Epithelial cell of esophagus (primary cell): ENCODE results near the gene ZBTB4.

Experiments
- DNase-seq: peaks from one replicate; pipeline ENCODE4 v3.0.0; 2010; ENCODE audit warnings: low read depth
- H3K4me3 ChIP-seq: 2 replicates; pipeline ENCODE4 v1.5.1; 2011; ENCODE audit warnings: mild to moderate bottlenecking, low read length, control low read depth
- TF ChIP-seq, protein P1 (sequence below): IDR thresholded peaks from 2 replicates; pipeline ENCODE4 v1.5.1; 2011; ENCODE audit warnings: low read depth, mild to moderate bottlenecking, low read length, control low read depth, inconsistent platforms; ENCODE audit not compliant: insufficient read depth; ENCODE audit errors: missing control alignments

The ZBTB4 gene

GRCh38 chr17:7468804-7469389 is 10.5 kb downstream of the ZBTB4 start:
- H3K4me3 ChIP-seq: no peak overlapping the region
- no peak for DNase-seq
- TF ChIP-seq, protein P1, sequence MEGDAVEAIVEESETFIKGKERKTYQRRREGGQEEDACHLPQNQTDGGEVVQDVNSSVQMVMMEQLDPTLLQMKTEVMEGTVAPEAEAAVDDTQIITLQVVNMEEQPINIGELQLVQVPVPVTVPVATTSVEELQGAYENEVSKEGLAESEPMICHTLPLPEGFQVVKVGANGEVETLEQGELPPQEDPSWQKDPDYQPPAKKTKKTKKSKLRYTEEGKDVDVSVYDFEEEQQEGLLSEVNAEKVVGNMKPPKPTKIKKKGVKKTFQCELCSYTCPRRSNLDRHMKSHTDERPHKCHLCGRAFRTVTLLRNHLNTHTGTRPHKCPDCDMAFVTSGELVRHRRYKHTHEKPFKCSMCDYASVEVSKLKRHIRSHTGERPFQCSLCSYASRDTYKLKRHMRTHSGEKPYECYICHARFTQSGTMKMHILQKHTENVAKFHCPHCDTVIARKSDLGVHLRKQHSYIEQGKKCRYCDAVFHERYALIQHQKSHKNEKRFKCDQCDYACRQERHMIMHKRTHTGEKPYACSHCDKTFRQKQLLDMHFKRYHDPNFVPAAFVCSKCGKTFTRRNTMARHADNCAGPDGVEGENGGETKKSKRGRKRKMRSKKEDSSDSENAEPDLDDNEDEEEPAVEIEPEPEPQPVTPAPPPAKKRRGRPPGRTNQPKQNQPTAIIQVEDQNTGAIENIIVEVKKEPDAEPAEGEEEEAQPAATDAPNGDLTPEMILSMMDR: no peak

- DNase-seq: no peak
- no peak overlapping the region for H3K4me3 ChIP-seq
- TF ChIP-seq, protein P1: no peak
These were observed 11.1 kb downstream of the ZBTB4 start for GRCh38 chr17:7468290-7468689.

DNA sequence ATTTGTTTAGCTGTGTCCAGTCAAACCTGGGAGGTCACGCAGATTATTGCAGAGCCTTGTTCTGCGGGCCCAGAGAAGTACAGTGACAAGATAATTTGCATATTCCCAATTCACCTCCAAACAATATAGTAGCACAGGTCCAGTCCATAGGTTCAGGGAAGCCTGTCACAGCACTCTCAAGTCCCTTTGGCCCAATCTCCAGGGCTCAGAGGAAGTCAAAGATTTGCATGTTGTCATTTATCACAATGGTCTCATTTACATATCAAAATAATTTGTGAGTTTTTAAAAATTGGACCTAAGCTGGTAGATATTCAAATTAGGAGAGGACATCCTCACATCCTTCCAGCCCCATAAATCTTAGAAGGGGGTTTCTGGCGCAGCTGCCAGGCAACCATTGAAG is 11.9 kb downstream of the ZBTB4 start:
- TF ChIP-seq, protein P1: no peak
- DNase-seq: no peak
- no peak overlapping the region for H3K4me3 ChIP-seq

DNA sequence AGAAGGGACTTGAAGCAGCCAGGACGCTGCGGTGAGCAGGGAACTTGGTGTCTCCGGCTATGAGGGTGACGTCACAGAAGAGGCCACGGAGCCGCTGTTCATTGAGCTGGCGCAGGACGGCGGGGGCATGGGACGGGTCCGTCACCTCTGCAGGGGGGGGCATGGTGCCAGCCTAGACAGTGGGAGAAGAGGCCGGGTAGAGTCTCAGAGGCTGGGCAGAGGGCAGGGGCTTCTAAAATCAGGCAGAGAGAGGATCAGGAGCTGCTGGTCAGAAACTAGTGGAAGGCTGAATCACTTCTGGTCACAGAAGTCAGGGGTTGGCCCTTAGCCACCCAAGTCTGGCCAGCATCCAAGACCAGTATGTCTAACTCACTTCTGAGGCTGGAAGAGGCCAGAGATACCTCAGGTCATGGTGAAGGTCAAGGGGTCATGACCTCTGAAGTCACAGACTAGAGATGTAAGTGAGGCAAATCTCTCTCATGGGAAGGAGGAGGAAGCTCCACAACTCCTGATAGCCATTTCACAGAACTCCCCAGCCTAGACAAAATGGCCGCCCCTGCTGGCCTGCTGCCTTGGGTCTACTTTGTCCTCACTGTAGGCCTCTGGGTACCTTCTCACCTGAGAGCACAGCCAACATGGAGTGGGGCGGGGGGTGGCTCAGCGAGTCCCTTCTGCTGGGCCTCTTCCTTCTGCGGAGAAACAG is 12.6 kb downstream of the ZBTB4 start:
- DNase-seq: no peak
- H3K4me3 ChIP-seq: no peak overlapping the region
- TF ChIP-seq, protein P1: no peak

- no peak for DNase-seq
- TF ChIP-seq, protein P1: no peak
- H3K4me3 ChIP-seq: no peak overlapping the region
These were observed 13.2 kb downstream of the ZBTB4 start for GRCh38 chr17:7466318-7466638.

GRCh38 chr17:7465597-7466275 is 13.7 kb downstream of the ZBTB4 start:
- TF ChIP-seq, protein P1: no peak
- no peak overlapping the region for H3K4me3 ChIP-seq

DNA sequence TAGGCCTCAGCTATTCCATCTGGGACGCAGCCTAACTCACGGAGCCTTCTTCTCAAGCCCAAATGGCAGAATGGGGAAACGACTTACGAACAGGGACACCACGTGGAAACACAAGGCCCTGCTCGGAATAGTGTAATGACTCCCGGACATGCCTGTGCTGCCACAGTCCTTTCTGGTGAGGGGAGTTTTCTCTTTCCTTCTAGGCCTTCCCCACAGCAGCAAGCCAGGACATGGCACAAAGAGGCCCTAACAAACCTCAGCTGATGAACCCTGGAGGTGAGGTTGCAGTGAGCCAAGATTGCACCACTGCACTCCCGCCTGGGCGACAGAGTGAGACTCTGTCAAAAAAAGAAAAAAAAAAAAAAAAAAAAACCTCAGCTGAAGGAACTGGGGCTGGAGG is 15.3 kb downstream of the ZBTB4 start:
- DNase-seq: peak; percentile 75
- H3K4me3 ChIP-seq: no peak overlapping the region
- TF ChIP-seq, protein P1: no peak

More at GRCh38 chr17:7465597-7466275, 13.7 kb downstream of the ZBTB4 start:
- no peak for DNase-seq
